Measurements from ENCODE around the gene AHRR. TPM values are rescaled to one million over a fixed set of nuclear protein-coding genes. Genes with fewer than 3 reads are reported as not detected.
A peak's percentile ranks its signal among the peaks of the same experiment; 100 is the strongest.

AHRR gene
- total RNA-seq, 1 donor from 2014 or later: not detected

- H3K9me3 ChIP-seq: no peaks in the 10 kb centered on the region
- H3K4me3 ChIP-seq: no peak overlapping the region
- intact Hi-C loops (cut with DNase I): no loop called here
- no peaks in the 10 kb centered on the region for H3K27me3 ChIP-seq
- H3K4me1 ChIP-seq: no peaks in the 10 kb centered on the region
- TF ChIP-seq, protein P1, sequence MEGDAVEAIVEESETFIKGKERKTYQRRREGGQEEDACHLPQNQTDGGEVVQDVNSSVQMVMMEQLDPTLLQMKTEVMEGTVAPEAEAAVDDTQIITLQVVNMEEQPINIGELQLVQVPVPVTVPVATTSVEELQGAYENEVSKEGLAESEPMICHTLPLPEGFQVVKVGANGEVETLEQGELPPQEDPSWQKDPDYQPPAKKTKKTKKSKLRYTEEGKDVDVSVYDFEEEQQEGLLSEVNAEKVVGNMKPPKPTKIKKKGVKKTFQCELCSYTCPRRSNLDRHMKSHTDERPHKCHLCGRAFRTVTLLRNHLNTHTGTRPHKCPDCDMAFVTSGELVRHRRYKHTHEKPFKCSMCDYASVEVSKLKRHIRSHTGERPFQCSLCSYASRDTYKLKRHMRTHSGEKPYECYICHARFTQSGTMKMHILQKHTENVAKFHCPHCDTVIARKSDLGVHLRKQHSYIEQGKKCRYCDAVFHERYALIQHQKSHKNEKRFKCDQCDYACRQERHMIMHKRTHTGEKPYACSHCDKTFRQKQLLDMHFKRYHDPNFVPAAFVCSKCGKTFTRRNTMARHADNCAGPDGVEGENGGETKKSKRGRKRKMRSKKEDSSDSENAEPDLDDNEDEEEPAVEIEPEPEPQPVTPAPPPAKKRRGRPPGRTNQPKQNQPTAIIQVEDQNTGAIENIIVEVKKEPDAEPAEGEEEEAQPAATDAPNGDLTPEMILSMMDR (IDR thresholded peaks at IDR 0.05): no peak
- DNase-seq (ENCODE audit: low spot score in 2 of 2): peak in 1 of 2 donors; percentile 56
- no peak overlapping the region for H3K27ac ChIP-seq
- H3K36me3 ChIP-seq: no peaks in the 10 kb centered on the region
These were observed 99.9 kb downstream of the AHRR start for GRCh38 chr5:421287-421880.

GRCh38 chr5:421901-422300, 100.4 kb downstream of the AHRR start:
- DNase-seq (ENCODE audit: low spot score in 2 of 2): peak in 1 of 2 donors; percentile 47
- no peaks in the 10 kb centered on the region for H3K36me3 ChIP-seq
- no peaks in the 10 kb centered on the region for H3K27me3 ChIP-seq
- no peaks in the 10 kb centered on the region for H3K4me1 ChIP-seq
- TF ChIP-seq, protein P1 (IDR thresholded peaks at IDR 0.05): no peak
- intact Hi-C loops (cut with DNase I): no loop called here
- no peak overlapping the region for H3K4me3 ChIP-seq
- no peak overlapping the region for H3K27ac ChIP-seq
- no peaks in the 10 kb centered on the region for H3K9me3 ChIP-seq

DNA sequence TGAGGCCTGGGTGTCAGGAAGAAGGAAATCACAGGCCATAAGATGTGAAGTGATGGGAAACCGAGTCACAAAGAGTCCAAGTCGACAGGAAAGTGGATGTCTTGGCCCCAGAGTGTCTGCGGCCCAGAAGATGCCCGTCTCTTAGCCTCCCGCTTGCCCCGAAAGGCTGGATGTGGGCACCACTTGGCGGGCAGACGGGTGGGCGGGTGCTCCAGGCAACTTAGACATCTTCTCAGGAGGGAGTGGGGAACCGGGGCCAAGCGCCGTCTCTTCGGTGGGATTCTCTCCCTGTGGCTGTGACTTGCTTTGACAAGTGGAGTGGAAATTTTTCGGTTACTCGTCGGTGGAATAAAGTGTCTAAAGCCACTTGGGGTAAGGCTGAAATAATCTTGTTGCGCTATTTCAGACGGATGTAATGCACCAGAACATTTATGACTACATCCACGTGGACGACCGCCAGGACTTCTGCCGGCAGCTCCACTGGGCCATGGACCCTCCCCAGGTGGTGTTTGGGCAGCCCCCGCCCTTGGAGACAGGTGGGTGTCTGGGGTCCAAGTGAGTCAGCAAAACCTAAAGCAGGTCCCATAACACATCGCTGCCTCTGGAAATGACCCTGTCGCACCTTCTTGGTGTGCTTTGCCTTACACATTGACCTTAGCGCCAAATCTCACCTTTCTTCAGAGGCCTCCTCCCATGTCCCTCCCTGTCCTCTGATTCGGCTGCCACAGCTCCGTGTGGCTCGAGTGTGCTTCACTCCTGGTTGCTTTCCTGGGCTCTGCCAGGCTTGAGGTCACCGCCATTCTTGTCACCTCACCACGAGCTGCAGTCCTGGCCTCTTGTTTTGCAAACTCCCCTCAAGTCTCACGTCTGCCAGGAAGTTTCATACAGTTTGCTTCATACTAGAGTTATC, 101.1 kb downstream of the AHRR start:
- TF ChIP-seq, protein P1 (IDR thresholded peaks at IDR 0.05): no peak
- DNase-seq (ENCODE audit: low spot score in 2 of 2): peak in 1 of 2 donors; percentile 44

GRCh38 chr5:423233-423565, 101.7 kb downstream of the AHRR start:
- no peaks in the 10 kb centered on the region for H3K9me3 ChIP-seq
- H3K36me3 ChIP-seq: no peaks in the 10 kb centered on the region
- DNase-seq (ENCODE audit: low spot score in 2 of 2): no peak
- TF ChIP-seq, protein P1 (IDR thresholded peaks at IDR 0.05): no peak
- H3K4me3 ChIP-seq: no peak overlapping the region
- no peaks in the 10 kb centered on the region for H3K4me1 ChIP-seq
- no peaks in the 10 kb centered on the region for H3K27me3 ChIP-seq
- no peak overlapping the region for H3K27ac ChIP-seq
- intact Hi-C loops (cut with DNase I): no loop called here

More for the DNA sequence above, 101.1 kb downstream of the AHRR start:
- Histone ChIP-seq H3K36me3 (no peaks in the 10 kb centered on the region), H3K27ac (no peak overlapping the region), H3K4me3 (no peak overlapping the region), H3K27me3 (no peaks in the 10 kb centered on the region), H3K4me1 (no peaks in the 10 kb centered on the region), H3K9me3 (no peaks in the 10 kb centered on the region)
- intact Hi-C loops (cut with DNase I): no loop called here

DNA sequence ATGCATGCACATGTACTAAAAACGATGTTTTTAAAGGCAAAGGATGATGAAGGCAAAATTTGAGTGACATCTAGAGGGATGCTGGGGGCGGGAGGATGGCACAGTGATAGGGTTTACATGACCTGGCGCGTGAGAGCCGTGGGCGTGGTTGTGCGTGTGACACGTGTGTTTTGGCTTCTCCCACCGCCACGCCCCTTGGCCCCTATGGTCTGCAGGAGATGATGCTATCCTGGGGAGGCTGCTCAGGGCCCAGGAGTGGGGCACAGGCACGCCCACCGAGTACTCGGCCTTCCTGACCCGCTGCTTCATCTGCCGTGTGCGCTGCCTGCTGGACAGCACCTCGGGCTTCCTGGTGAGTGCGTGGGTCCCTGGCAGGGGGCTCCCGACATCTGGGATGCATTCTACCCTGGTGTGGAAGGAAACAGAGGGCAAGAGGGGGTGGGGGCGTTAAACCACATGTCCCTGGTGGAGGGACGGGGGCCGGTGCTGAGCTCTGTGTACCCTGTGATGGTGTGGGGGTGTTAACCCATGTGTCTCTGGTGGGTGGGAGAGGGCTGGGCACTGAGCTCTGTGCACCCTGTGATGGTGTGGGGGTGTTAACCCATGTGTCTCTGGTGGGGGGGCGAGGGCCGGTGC, 102.2 kb downstream of the AHRR start:
- TF ChIP-seq, protein P1 (IDR thresholded peaks at IDR 0.05): no peak
- intact Hi-C loops (cut with DNase I): no loop called here
- H3K9me3 ChIP-seq: no peaks in the 10 kb centered on the region
- H3K27me3 ChIP-seq: no peaks in the 10 kb centered on the region
- H3K36me3 ChIP-seq: no peaks in the 10 kb centered on the region
- H3K4me3 ChIP-seq: no peak overlapping the region
- no peak overlapping the region for H3K27ac ChIP-seq
- no peaks in the 10 kb centered on the region for H3K4me1 ChIP-seq
- peak in 1 of 2 donors; percentile 40 for DNase-seq (ENCODE audit: low spot score in 2 of 2)

Measured in ascending aorta (tissue), 2 donors.